HepG2 (cell line): Measurements from ENCODE around the gene CCDC170. TPM values are rescaled to one million over a fixed set of nuclear protein-coding genes. Genes with fewer than 3 reads are reported as not detected.

Experiments
- ATAC-seq: fragments of 200-7000 bp; cut with Tn5 transposase; 3 replicates; pipeline ENCODE4 v1.9.1; 2020; ENCODE audit warnings: mild to moderate bottlenecking, moderate library complexity
- BruUV-seq: library from RNA; stranded (reverse); fragments of 400-500 nt; replicated peaks from 2 replicates; lab custom pipeline; 2021; lab: Mats Ljungman, UMichigan
- CTCF ChIA-PET: fragments of 300-600 bp; formaldehyde crosslinking; extraction: SDS; loops from one replicate; lab custom pipeline; 2021; ENCODE audit warnings: low total read pairs, inconsistent platforms, low intra/inter-chr PET ratio; lab: Yijun Ruan, JAX
- POLR2A ChIA-PET: fragments of 350-600 bp; sonication (Branson Sonifier 250); formaldehyde crosslinking; loops from one replicate; lab custom pipeline; 2020; ENCODE audit warnings: antibody characterized with exemption, inconsistent platforms; lab: Yijun Ruan, JAX
- DNase-seq: peaks from one replicate; pipeline ENCODE4 v3.0.0-alpha.2; 2015; ENCODE audit warnings: low spot score
- FAIRE-seq: peaks from 3 replicates; lab custom pipeline; 2011; peaks lifted over from hg19 to GRCh38; lab: Jason Lieb, UNC
- H2AFZ ChIP-seq: one replicate; pipeline ENCODE4 v1.6.1; 2011; ENCODE audit warnings: low read length, inconsistent platforms
- H3K27ac ChIP-seq: fragments of 300-600 bp; 3 replicates; pipeline ENCODE4 v1.8.0; 2011; ENCODE audit warnings: mixed run types, mild to moderate bottlenecking, mixed read lengths, low read length, inconsistent platforms; ENCODE audit not compliant: insufficient read depth; ENCODE audit errors: extremely low read length
- H3K27me3 ChIP-seq, 2 experiments: fragments of 200-600 bp in 1 of 2; 2 replicates in 1 of 2; 3 replicates in 1 of 2; pipeline versions ENCODE4 v1.6.0 to v1.8.0; 2011; ENCODE audit warnings: low read length in 2 of 2, mild to moderate bottlenecking in 2 of 2, moderate library complexity in 2 of 2, inconsistent platforms in 1 of 2; ENCODE audit not compliant: insufficient read depth in 2 of 2, control insufficient read depth in 1 of 2
- H3K36me3 ChIP-seq, 2 experiments: fragments of 200-600 bp in 1 of 2; replicated peaks in 1 of 2; 2 replicates in 1 of 2; 3 replicates in 1 of 2; pipeline versions ENCODE4 v1.5.1 to v1.8.0; 2011; ENCODE audit warnings: low read length in 2 of 2, inconsistent platforms in 1 of 2; ENCODE audit not compliant: insufficient read depth in 2 of 2, control insufficient read depth in 1 of 2
- H3K4me1 ChIP-seq: 2 replicates; pipeline ENCODE4 v1.5.1; 2012; ENCODE audit warnings: low read length, inconsistent platforms; ENCODE audit not compliant: insufficient read depth
- H3K4me2 ChIP-seq: 2 replicates; pipeline ENCODE4 v1.6.0; 2011; ENCODE audit warnings: low read depth, low read length, inconsistent platforms
- H3K4me3 ChIP-seq, 3 experiments: fragments of 200-600 bp in 1 of 3; sonication (generic), shearing (Covaris generic) in 1 of 3; replicated peaks in 1 of 3; 2 replicates each; pipeline ENCODE4 v1.5.1; 2011 to 2016; ENCODE audit warnings: low read length in 3 of 3, inconsistent platforms in 2 of 3, low read depth in 2 of 3, mild to moderate bottlenecking in 2 of 3, control low read depth in 1 of 3, mixed read lengths in 1 of 3; ENCODE audit not compliant: insufficient read depth in 1 of 3
- H3K79me2 ChIP-seq: one replicate; pipeline ENCODE4 v1.6.1; 2011; ENCODE audit warnings: low read length, inconsistent platforms; ENCODE audit not compliant: insufficient read depth
- H3K9ac ChIP-seq: 2 replicates; pipeline ENCODE4 v1.6.0; 2011; ENCODE audit warnings: mild to moderate bottlenecking, low read depth, low read length, inconsistent platforms; ENCODE audit not compliant: insufficient read depth
- H3K9me3 ChIP-seq: 2 replicates; pipeline ENCODE4 v1.5.1; 2012; ENCODE audit warnings: mild to moderate bottlenecking, low read length
- H4K20me1 ChIP-seq: 2 replicates; pipeline ENCODE4 v1.6.0; 2011; ENCODE audit warnings: inconsistent platforms, mild to moderate bottlenecking, low read length, moderate library complexity; ENCODE audit not compliant: insufficient read depth
- CCDC6 ChIP-seq: sonication (generic); formaldehyde crosslinking; IDR thresholded peaks from 2 replicates; pipeline ENCODE4 v1.8.1; 2022; ENCODE audit warnings: mild to moderate bottlenecking, missing genetic modification reagents, moderate library complexity
- CENPT ChIP-seq: sonication (generic); formaldehyde crosslinking; IDR thresholded peaks from 2 replicates; pipeline ENCODE4 v1.8.0; 2022; ENCODE audit warnings: low read depth, mild to moderate bottlenecking, moderate library complexity, missing genetic modification reagents
- HDAC1 ChIP-seq: sonication (generic); formaldehyde crosslinking; IDR thresholded peaks from 2 replicates; pipeline ENCODE4 v1.5.1; 2020; ENCODE audit warnings: mild to moderate bottlenecking, missing genetic modification reagents
- MEIS1 ChIP-seq: sonication (generic); formaldehyde crosslinking; IDR thresholded peaks from 2 replicates; pipeline ENCODE4 v1.9.0; 2021; ENCODE audit warnings: mild to moderate bottlenecking, missing genetic modification reagents, moderate library complexity, borderline replicate concordance
- NCOA5 ChIP-seq: sonication (generic); formaldehyde crosslinking; IDR thresholded peaks from 2 replicates; pipeline ENCODE4 v1.4.0; 2020; ENCODE audit warnings: missing genetic modification reagents
- NR3C1 ChIP-seq: sonication (generic); formaldehyde crosslinking; IDR thresholded peaks from 2 replicates; pipeline ENCODE4 v1.4.0; 2020; ENCODE audit warnings: missing genetic modification reagents
- PLRG1 ChIP-seq: fragments of 450-650 bp; conservative IDR thresholded peaks from 2 replicates; pipeline ENCODE4 v1.6.1; 2016
- POLR2AphosphoS2 ChIP-seq: IDR thresholded peaks from 2 replicates; pipeline ENCODE4 v1.6.1; 2011; ENCODE audit warnings: low read depth, low read length, improper control_type of control experiment
- RFXANK ChIP-seq: IDR thresholded peaks from 2 replicates; pipeline ENCODE4 v1.6.1; 2016
- RNF2 ChIP-seq: fragments of 450-650 bp; conservative IDR thresholded peaks from 2 replicates; pipeline ENCODE4 v1.6.1; 2016; ENCODE audit warnings: low read depth
- SMC3 ChIP-seq: IDR thresholded peaks from 2 replicates; pipeline ENCODE4 v1.6.1; 2011; ENCODE audit warnings: low read length, improper control_type of control experiment
- SRF ChIP-seq: IDR thresholded peaks from 2 replicates; pipeline ENCODE4 v1.6.1; 2011; ENCODE audit warnings: mild to moderate bottlenecking, low read depth, low read length, moderate library complexity
- ZBTB3 ChIP-seq: sonication (generic); formaldehyde crosslinking; IDR thresholded peaks from 2 replicates; pipeline ENCODE4 v1.4.0; 2020; ENCODE audit warnings: low read depth, mild to moderate bottlenecking, moderate library complexity, missing genetic modification reagents, borderline replicate concordance
- ZNF33A ChIP-seq: sonication (generic); formaldehyde crosslinking; IDR thresholded peaks from 2 replicates; pipeline ENCODE4 v1.5.1; 2020; ENCODE audit warnings: missing genetic modification reagents, mild to moderate bottlenecking, moderate library complexity, borderline replicate concordance
- ZNF550 ChIP-seq: sonication (generic); formaldehyde crosslinking; IDR thresholded peaks from 2 replicates; pipeline ENCODE4 v1.4.0; 2020; ENCODE audit warnings: mild to moderate bottlenecking, missing genetic modification reagents, borderline replicate concordance
- ZNF878 ChIP-seq: sonication (generic); formaldehyde crosslinking; IDR thresholded peaks from 2 replicates; pipeline ENCODE4 v1.8.1; 2023; ENCODE audit warnings: mild to moderate bottlenecking, missing genetic modification reagents, moderate library complexity
- WGBS: methylation state at CpG from one replicate; pipeline ENCODE4 v1.1.6; 2017; ENCODE audit warnings: low lambda C conversion rate; 5-methylcytosine and 5-hydroxymethylcytosine counted together
- in situ Hi-C: cut with HindIII; loops from 2 replicates; pipeline ENCODE4 v1.10.0; 2017; ENCODE audit warnings: low pct_unique_long_range_greater_than_20kb; ENCODE audit not compliant: extremely low pct_ligation_motif_present
- intact Hi-C: fragments of 100-400 bp; cut with micrococcal nuclease; formaldehyde crosslinking; loops from one replicate; pipeline ENCODE4 v1.10.0; 2022; ENCODE audit not compliant: unreplicated experiment
- polyA plus RNA-seq, 8 experiments: library from polyadenylated mRNA; depleted of rRNA in 3 of 8; stranded (reverse) in 7 of 8; unstranded in 1 of 8; fragments of >200 nt; fragmentation: Illumina TruSeq in 4 of 8; extraction: Trizol in 4 of 8; gene quantifications; 2 replicates each; pipeline versions ENCODE4 v1.2.1 to v1.2.3, GENCODE V29; 2011 to 2016; ENCODE audit warnings: low read depth in 4 of 8, missing spikeins in 1 of 8, mixed read lengths in 1 of 8; ENCODE audit not compliant: insufficient read depth in 1 of 8
- total RNA-seq, 5 experiments: library from RNA; depleted of rRNA; stranded (reverse); fragments of >200 nt; fragmentation: Illumina TruSeq; extraction: Trizol; gene quantifications; 2 replicates each; pipeline ENCODE4 v1.2.3, GENCODE V29; 2016; ENCODE audit warnings: low read depth in 1 of 5
- TF ChIP-seq, protein P1 (sequence below): IDR thresholded peaks from 2 replicates; pipeline ENCODE4 v1.6.1; 2016; ENCODE audit warnings: control low read depth
- TF ChIP-seq, protein P2 (sequence below): sonication (generic); formaldehyde crosslinking; IDR thresholded peaks from 2 replicates; pipeline ENCODE4 v1.4.0; 2020; ENCODE audit warnings: missing genetic modification reagents
- TF ChIP-seq, protein P3 (sequence below): sonication (generic); formaldehyde crosslinking; conservative IDR thresholded peaks from 2 replicates; pipeline ENCODE4 v1.8.0; 2022; ENCODE audit warnings: missing genetic modification reagents
- TF ChIP-seq, protein P4 (sequence below): sonication (generic); formaldehyde crosslinking; IDR thresholded peaks from 2 replicates; pipeline ENCODE4 v1.9.0; 2022; ENCODE audit warnings: missing genetic modification reagents, mild to moderate bottlenecking, borderline replicate concordance

Gene CCDC170
- total and polyA plus RNA-seq, 2 of the 13 experiments (the other 11 are each of a cell fraction or from before 2014, with no cell fraction given), result 0.90 to 5.1 TPM

DNA sequence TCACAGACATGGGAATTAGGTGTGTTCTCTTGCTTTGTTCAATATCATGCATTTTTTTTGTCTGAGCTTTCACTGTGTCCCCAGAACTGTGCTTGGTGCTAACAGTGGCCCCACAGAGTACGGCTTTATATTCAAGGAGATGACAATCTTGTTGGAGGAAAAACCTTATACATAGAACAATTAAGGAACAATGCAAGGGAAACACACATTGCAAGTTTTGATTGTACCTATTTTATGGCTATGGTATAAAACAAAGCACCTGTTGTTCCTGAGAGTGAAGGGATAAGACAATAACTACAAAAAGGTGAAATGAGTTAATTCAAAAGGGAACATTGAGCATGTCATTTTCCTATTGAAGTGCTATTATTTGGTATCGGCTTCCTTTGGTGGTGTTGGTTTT is 169.7 kb downstream of the CCDC170 start (continued):
- TF ChIP-seq CENPT (CRISPR knock-in tag), result no peak
- TF ChIP-seq CCDC6 (CRISPR knock-in tag), result no peak
- no peak for TF ChIP-seq ZNF878 (CRISPR knock-in tag)
- TF ChIP-seq, protein P1, sequence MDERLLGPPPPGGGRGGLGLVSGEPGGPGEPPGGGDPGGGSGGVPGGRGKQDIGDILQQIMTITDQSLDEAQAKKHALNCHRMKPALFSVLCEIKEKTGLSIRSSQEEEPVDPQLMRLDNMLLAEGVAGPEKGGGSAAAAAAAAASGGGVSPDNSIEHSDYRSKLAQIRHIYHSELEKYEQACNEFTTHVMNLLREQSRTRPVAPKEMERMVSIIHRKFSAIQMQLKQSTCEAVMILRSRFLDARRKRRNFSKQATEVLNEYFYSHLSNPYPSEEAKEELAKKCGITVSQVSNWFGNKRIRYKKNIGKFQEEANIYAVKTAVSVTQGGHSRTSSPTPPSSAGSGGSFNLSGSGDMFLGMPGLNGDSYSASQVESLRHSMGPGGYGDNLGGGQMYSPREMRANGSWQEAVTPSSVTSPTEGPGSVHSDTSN (CRISPR knock-in tag), result no peak

DNA sequence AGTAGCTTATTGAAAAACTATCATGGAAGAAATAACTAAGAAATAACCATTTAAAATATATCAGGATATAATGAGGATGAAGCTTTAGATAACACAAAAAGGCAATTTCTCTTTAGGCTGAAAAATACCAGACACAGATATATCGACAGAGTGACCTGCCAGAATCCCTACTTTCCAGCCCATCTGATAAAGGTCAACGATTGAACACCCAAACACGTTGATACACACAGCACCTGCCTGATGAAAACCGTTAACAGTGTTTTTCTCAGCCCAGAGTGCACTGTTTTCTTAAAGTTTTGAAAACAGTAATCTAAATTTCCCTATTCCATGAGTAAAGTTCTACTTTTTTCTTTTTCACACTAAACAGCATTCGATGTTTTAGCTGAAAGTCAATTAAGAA is 170.6 kb downstream of the CCDC170 start:
- no peaks in the 10 kb centered on the region for H3K27me3 ChIP-seq
- no peak overlapping the region for H3K9ac ChIP-seq
- no peaks in the 10 kb centered on the region for H3K79me2 ChIP-seq
- H3K4me2 ChIP-seq, result no peak overlapping the region
- no peaks in the 10 kb centered on the region for H3K9me3 ChIP-seq
- H3K27ac ChIP-seq, result no peak overlapping the region
- no peak overlapping the region for H2AFZ ChIP-seq
- DNase-seq, result no peak
- no TSS peak for BruUV-seq
- no peak for TF ChIP-seq POLR2AphosphoS2
- TF ChIP-seq NCOA5 (CRISPR knock-in tag), result no peak
- no peak for TF ChIP-seq ZNF550 (CRISPR knock-in tag)
- no peak for TF ChIP-seq NR3C1 (CRISPR knock-in tag)
- TF ChIP-seq ZBTB3 (CRISPR knock-in tag), result no peak
- TF ChIP-seq RFXANK (CRISPR knock-in tag), result no peak
- TF ChIP-seq RNF2, result no peak
- TF ChIP-seq, protein P2, sequence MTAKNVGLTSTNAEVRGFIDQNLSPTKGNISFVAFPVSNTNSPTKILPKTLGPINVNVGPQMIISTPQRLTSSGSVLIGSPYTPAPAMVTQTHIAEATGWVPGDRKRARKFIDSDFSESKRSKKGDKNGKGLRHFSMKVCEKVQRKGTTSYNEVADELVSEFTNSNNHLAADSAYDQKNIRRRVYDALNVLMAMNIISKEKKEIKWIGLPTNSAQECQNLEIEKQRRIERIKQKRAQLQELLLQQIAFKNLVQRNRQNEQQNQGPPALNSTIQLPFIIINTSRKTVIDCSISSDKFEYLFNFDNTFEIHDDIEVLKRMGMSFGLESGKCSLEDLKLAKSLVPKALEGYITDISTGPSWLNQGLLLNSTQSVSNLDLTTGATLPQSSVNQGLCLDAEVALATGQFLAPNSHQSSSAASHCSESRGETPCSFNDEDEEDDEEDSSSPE (CRISPR knock-in tag), result no peak
- no peak for TF ChIP-seq PLRG1
- TF ChIP-seq SRF, result no peak
- TF ChIP-seq HDAC1, result no peak
- TF ChIP-seq, protein P3, sequence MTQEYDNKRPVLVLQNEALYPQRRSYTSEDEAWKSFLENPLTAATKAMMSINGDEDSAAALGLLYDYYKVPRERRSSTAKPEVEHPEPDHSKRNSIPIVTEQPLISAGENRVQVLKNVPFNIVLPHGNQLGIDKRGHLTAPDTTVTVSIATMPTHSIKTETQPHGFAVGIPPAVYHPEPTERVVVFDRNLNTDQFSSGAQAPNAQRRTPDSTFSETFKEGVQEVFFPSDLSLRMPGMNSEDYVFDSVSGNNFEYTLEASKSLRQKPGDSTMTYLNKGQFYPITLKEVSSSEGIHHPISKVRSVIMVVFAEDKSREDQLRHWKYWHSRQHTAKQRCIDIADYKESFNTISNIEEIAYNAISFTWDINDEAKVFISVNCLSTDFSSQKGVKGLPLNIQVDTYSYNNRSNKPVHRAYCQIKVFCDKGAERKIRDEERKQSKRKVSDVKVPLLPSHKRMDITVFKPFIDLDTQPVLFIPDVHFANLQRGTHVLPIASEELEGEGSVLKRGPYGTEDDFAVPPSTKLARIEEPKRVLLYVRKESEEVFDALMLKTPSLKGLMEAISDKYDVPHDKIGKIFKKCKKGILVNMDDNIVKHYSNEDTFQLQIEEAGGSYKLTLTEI (CRISPR knock-in tag), result no peak
- no peak for TF ChIP-seq ZNF33A (CRISPR knock-in tag)
- TF ChIP-seq, protein P4, sequence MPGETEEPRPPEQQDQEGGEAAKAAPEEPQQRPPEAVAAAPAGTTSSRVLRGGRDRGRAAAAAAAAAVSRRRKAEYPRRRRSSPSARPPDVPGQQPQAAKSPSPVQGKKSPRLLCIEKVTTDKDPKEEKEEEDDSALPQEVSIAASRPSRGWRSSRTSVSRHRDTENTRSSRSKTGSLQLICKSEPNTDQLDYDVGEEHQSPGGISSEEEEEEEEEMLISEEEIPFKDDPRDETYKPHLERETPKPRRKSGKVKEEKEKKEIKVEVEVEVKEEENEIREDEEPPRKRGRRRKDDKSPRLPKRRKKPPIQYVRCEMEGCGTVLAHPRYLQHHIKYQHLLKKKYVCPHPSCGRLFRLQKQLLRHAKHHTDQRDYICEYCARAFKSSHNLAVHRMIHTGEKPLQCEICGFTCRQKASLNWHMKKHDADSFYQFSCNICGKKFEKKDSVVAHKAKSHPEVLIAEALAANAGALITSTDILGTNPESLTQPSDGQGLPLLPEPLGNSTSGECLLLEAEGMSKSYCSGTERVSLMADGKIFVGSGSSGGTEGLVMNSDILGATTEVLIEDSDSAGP (CRISPR knock-in tag), result no peak
- no peak for TF ChIP-seq SMC3
- no peak for TF ChIP-seq MEIS1
- no peak overlapping the region for H3K4me3 ChIP-seq
- no peaks in the 10 kb centered on the region for H3K36me3 ChIP-seq
- in situ Hi-C loops (loop anchor here (10.0 kb wide), 1 partner anchor 600 kb away; no protein-coding TSS in a partner anchor), intact Hi-C loops (no loop called here)
- ChIA-PET CTCF (no interaction called here), POLR2A (no interaction called here)
- ATAC-seq, result no peak
- WGBS, result 96% methylated on average over 5 of the region's 5 CpGs
- H3K4me1 ChIP-seq, result peaks cover 34% of the 10 kb centered on the region
- no peak for FAIRE-seq
- no peaks in the 10 kb centered on the region for H4K20me1 ChIP-seq
